ENCODE results near the gene BNIP2. TPM values are rescaled to one million over a fixed set of nuclear protein-coding genes. Genes with fewer than 3 reads are reported as not detected.

Gene BNIP2
- total and polyA plus RNA-seq, 4 donors, result 17.4 to 73.6 (median 29.6) TPM

DNA sequence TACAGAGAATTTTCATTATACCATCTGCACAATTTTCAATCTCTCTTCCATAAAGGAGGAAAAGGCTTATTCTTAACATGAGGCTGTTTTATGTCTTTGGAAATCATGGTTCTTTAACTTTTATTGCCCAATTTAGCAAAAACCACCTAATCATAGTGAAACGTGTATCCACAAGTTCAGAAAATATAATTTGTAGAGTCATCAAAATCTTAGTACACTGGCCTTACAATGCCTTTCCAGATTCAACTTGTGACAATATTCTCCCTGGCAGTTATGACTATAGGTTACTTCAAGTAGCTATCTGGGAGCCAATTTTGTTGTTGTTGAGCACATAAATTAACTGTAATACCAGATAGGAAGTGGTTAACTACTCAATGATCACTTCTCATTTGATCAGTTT is 10.9 kb downstream of the BNIP2 start:
- no peak overlapping the region for H3K4me3 ChIP-seq (ENCODE audit: low read depth in 1 of 3, low read length in 3 of 3)
- H3K36me3 ChIP-seq (ENCODE audit: control insufficient read depth in 4 of 4, insufficient read depth in 3 of 4, low read depth in 1 of 4, low read length in 3 of 4), result peaks cover 23 to 61% (median 47%) of the 10 kb centered on the region in 4 donors
- no peak overlapping the region for H3K9ac ChIP-seq (ENCODE audit: low read depth in 1 of 2, low read length in 2 of 2)
- peaks cover 0 to 7% (median 5%) of the 10 kb centered on the region in 4 donors for H3K4me1 ChIP-seq (ENCODE audit: control insufficient read depth in 4 of 4, insufficient read depth in 4 of 4, low read length in 3 of 4)
- 71% methylated on average over 1 of the region's 1 CpG for WGBS
- no peaks in the 10 kb centered on the region for H3K27me3 ChIP-seq (ENCODE audit: control insufficient read depth in 4 of 4, insufficient read depth in 4 of 4, low read length in 3 of 4)
- H3K9me3 ChIP-seq (ENCODE audit: control insufficient read depth in 4 of 4, low read length in 3 of 4), result no peaks in the 10 kb centered on the region
- no peak overlapping the region for H3K27ac ChIP-seq (ENCODE audit: low read depth in 1 of 2, low read length in 2 of 2)
- TF ChIP-seq, protein P1, sequence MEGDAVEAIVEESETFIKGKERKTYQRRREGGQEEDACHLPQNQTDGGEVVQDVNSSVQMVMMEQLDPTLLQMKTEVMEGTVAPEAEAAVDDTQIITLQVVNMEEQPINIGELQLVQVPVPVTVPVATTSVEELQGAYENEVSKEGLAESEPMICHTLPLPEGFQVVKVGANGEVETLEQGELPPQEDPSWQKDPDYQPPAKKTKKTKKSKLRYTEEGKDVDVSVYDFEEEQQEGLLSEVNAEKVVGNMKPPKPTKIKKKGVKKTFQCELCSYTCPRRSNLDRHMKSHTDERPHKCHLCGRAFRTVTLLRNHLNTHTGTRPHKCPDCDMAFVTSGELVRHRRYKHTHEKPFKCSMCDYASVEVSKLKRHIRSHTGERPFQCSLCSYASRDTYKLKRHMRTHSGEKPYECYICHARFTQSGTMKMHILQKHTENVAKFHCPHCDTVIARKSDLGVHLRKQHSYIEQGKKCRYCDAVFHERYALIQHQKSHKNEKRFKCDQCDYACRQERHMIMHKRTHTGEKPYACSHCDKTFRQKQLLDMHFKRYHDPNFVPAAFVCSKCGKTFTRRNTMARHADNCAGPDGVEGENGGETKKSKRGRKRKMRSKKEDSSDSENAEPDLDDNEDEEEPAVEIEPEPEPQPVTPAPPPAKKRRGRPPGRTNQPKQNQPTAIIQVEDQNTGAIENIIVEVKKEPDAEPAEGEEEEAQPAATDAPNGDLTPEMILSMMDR (IDR thresholded peaks at IDR 0.05; ENCODE audit: low read depth, low read length, missing input control), result no peak
- TF ChIP-seq SP1 (IDR thresholded peaks at IDR 0.05) (no peak), HNF4A (conservative IDR thresholded peaks at IDR 0.05) (no peak), HNF4G (IDR thresholded peaks at IDR 0.05) (no peak), JUND (IDR thresholded peaks at IDR 0.05) (no peak), FOXA1 (IDR thresholded peaks at IDR 0.05) (no peak), RAD21 (IDR thresholded peaks at IDR 0.05) (no peak), GABPA (IDR thresholded peaks at IDR 0.05 in 1 of 2, conservative IDR thresholded peaks at IDR 0.05 in 1 of 2) (no peak), YY1 (IDR thresholded peaks at IDR 0.05) (no peak), EGR1 (IDR thresholded peaks at IDR 0.05; ENCODE audit: low read depth in 2 of 2) (no peak), FOXA2 (IDR thresholded peaks at IDR 0.05) (no peak)
- TF ChIP-seq, protein P2, sequence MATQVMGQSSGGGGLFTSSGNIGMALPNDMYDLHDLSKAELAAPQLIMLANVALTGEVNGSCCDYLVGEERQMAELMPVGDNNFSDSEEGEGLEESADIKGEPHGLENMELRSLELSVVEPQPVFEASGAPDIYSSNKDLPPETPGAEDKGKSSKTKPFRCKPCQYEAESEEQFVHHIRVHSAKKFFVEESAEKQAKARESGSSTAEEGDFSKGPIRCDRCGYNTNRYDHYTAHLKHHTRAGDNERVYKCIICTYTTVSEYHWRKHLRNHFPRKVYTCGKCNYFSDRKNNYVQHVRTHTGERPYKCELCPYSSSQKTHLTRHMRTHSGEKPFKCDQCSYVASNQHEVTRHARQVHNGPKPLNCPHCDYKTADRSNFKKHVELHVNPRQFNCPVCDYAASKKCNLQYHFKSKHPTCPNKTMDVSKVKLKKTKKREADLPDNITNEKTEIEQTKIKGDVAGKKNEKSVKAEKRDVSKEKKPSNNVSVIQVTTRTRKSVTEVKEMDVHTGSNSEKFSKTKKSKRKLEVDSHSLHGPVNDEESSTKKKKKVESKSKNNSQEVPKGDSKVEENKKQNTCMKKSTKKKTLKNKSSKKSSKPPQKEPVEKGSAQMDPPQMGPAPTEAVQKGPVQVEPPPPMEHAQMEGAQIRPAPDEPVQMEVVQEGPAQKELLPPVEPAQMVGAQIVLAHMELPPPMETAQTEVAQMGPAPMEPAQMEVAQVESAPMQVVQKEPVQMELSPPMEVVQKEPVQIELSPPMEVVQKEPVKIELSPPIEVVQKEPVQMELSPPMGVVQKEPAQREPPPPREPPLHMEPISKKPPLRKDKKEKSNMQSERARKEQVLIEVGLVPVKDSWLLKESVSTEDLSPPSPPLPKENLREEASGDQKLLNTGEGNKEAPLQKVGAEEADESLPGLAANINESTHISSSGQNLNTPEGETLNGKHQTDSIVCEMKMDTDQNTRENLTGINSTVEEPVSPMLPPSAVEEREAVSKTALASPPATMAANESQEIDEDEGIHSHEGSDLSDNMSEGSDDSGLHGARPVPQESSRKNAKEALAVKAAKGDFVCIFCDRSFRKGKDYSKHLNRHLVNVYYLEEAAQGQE (IDR thresholded peaks at IDR 0.05), result no peak
- TF ChIP-seq, protein P3, sequence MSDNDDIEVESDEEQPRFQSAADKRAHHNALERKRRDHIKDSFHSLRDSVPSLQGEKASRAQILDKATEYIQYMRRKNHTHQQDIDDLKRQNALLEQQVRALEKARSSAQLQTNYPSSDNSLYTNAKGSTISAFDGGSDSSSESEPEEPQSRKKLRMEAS (IDR thresholded peaks at IDR 0.05), result no peak
- TF ChIP-seq, protein P4, sequence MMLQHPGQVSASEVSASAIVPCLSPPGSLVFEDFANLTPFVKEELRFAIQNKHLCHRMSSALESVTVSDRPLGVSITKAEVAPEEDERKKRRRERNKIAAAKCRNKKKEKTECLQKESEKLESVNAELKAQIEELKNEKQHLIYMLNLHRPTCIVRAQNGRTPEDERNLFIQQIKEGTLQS (IDR thresholded peaks at IDR 0.05), result no peak
- TF ChIP-seq, protein P5, sequence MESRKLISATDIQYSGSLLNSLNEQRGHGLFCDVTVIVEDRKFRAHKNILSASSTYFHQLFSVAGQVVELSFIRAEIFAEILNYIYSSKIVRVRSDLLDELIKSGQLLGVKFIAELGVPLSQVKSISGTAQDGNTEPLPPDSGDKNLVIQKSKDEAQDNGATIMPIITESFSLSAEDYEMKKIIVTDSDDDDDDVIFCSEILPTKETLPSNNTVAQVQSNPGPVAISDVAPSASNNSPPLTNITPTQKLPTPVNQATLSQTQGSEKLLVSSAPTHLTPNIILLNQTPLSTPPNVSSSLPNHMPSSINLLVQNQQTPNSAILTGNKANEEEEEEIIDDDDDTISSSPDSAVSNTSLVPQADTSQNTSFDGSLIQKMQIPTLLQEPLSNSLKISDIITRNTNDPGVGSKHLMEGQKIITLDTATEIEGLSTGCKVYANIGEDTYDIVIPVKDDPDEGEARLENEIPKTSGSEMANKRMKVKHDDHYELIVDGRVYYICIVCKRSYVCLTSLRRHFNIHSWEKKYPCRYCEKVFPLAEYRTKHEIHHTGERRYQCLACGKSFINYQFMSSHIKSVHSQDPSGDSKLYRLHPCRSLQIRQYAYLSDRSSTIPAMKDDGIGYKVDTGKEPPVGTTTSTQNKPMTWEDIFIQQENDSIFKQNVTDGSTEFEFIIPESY (IDR thresholded peaks at IDR 0.05), result no peak
- DNase-seq (ENCODE audit: low spot score), result no peak

DNA sequence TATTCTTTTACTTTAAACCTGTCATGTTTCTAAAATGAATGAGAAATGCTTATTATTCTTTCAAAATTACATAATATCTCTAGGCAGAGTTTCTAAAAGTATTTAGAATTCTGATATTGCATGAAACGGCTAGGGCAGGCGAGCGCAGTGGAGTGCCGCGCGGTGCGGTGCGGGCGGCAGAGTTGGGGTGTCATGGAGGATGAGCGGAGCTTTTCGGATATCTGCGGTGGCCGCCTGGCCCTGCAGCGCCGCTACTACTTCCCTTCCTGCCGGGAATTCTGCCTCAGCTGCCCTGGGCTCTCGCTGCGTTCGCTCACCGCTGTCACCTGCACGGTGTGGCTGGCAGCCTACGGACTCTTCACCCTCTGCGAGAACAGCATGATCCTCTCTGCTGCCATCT is 12.6 kb downstream of the BNIP2 start:
- H3K4me3 ChIP-seq (ENCODE audit: low read depth in 1 of 3, low read length in 3 of 3), result no peak overlapping the region
- peaks cover 25 to 72% (median 57%) of the 10 kb centered on the region in 4 donors for H3K36me3 ChIP-seq (ENCODE audit: control insufficient read depth in 4 of 4, insufficient read depth in 3 of 4, low read depth in 1 of 4, low read length in 3 of 4)
- H3K27me3 ChIP-seq (ENCODE audit: control insufficient read depth in 4 of 4, insufficient read depth in 4 of 4, low read length in 3 of 4), result no peaks in the 10 kb centered on the region
- peaks cover 0 to 7% (median 5%) of the 10 kb centered on the region in 4 donors for H3K4me1 ChIP-seq (ENCODE audit: control insufficient read depth in 4 of 4, insufficient read depth in 4 of 4, low read length in 3 of 4)
- no peak overlapping the region for H3K9ac ChIP-seq (ENCODE audit: low read depth in 1 of 2, low read length in 2 of 2)
- no peaks in the 10 kb centered on the region for H3K9me3 ChIP-seq (ENCODE audit: control insufficient read depth in 4 of 4, low read length in 3 of 4)
- 97% methylated on average over 23 of the region's 23 CpGs for WGBS
- no peak for DNase-seq (ENCODE audit: low spot score)
- H3K27ac ChIP-seq (ENCODE audit: low read depth in 1 of 2, low read length in 2 of 2), result no peak overlapping the region
- no peak for TF ChIP-seq RAD21 (IDR thresholded peaks at IDR 0.05)
- TF ChIP-seq FOXA1 (IDR thresholded peaks at IDR 0.05), result no peak
- no peak for TF ChIP-seq SP1 (IDR thresholded peaks at IDR 0.05)
- TF ChIP-seq, protein P5 (IDR thresholded peaks at IDR 0.05), result no peak
- TF ChIP-seq, protein P1 (IDR thresholded peaks at IDR 0.05; ENCODE audit: low read depth, low read length, missing input control), result no peak
- no peak for TF ChIP-seq JUND (IDR thresholded peaks at IDR 0.05)
- TF ChIP-seq EGR1 (IDR thresholded peaks at IDR 0.05; ENCODE audit: low read depth in 2 of 2), result no peak
- TF ChIP-seq YY1 (IDR thresholded peaks at IDR 0.05), result no peak

All from liver (tissue), 9 donors.